Measurements from ENCODE around the gene NSFL1C. TPM values are rescaled to one million over a fixed set of nuclear protein-coding genes. Genes with fewer than 3 reads are reported as not detected.

Gene NSFL1C
- total and polyA plus RNA-seq, 8 donors: 23.7 to 43.8 (median 32.7) TPM

- Histone ChIP-seq H3K27ac (no peak overlapping the region), H3K4me1 (no peaks in the 10 kb centered on the region), H3K36me3 (peaks cover 9 to 76% (median 34%) of the 10 kb centered on the region in 3 donors), H3K4me3 (no peak overlapping the region), H3K9me3 (no peaks in the 10 kb centered on the region), H3K27me3 (no peaks in the 10 kb centered on the region)
- FAIRE-seq: no peak
- ATAC-seq: no peak
- DNase-seq: no peak
- intact Hi-C loops (cut with DNase I): no loop called here
- WGBS, 2 donors: 78 to 84% methylated on average over 5 of the region's 5 CpGs
- TF ChIP-seq, protein P1, sequence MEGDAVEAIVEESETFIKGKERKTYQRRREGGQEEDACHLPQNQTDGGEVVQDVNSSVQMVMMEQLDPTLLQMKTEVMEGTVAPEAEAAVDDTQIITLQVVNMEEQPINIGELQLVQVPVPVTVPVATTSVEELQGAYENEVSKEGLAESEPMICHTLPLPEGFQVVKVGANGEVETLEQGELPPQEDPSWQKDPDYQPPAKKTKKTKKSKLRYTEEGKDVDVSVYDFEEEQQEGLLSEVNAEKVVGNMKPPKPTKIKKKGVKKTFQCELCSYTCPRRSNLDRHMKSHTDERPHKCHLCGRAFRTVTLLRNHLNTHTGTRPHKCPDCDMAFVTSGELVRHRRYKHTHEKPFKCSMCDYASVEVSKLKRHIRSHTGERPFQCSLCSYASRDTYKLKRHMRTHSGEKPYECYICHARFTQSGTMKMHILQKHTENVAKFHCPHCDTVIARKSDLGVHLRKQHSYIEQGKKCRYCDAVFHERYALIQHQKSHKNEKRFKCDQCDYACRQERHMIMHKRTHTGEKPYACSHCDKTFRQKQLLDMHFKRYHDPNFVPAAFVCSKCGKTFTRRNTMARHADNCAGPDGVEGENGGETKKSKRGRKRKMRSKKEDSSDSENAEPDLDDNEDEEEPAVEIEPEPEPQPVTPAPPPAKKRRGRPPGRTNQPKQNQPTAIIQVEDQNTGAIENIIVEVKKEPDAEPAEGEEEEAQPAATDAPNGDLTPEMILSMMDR (IDR thresholded peaks at IDR 0.05): no peak
Measured at GRCh38 chr20:1456300-1456699, 10.3 kb downstream of the NSFL1C start.

GRCh38 chr20:1450926-1451491, 15.6 kb downstream of the NSFL1C start:
- H3K27me3 ChIP-seq: no peaks in the 10 kb centered on the region
- no peak for FAIRE-seq

GRCh38 chr20:1449370-1449769, 17.3 kb downstream of the NSFL1C start:
- Histone ChIP-seq H3K27me3 (no peaks in the 10 kb centered on the region), H3K36me3 (peaks cover 9 to 96% (median 52%) of the 10 kb centered on the region in 3 donors), H3K9me3 (no peaks in the 10 kb centered on the region), H3K27ac (no peak overlapping the region), H3K4me3 (no peak overlapping the region), H3K4me1 (no peaks in the 10 kb centered on the region)
- TF ChIP-seq, protein P1 (IDR thresholded peaks at IDR 0.05): no peak
- no peak for DNase-seq
- FAIRE-seq: no peak
- WGBS, 2 donors: 83 to 87% methylated on average over 6 of the region's 6 CpGs
- intact Hi-C loops (cut with DNase I): loop anchor here in 1 of 3 donors (10.0 kb wide), 1 partner anchor 135 kb away; no protein-coding TSS in a partner anchor
- ATAC-seq: no peak

More at GRCh38 chr20:1450926-1451491, 15.6 kb downstream of the NSFL1C start:
- Histone ChIP-seq H3K9me3 (no peaks in the 10 kb centered on the region), H3K36me3 (peaks cover 9 to 92% (median 41%) of the 10 kb centered on the region in 3 donors), H3K4me1 (no peaks in the 10 kb centered on the region), H3K4me3 (no peak overlapping the region), H3K27ac (no peak overlapping the region)
- DNase-seq (no peak), ATAC-seq (no peak)
- TF ChIP-seq, protein P1 (IDR thresholded peaks at IDR 0.05): no peak
- intact Hi-C loops (cut with DNase I): no loop called here

DNA sequence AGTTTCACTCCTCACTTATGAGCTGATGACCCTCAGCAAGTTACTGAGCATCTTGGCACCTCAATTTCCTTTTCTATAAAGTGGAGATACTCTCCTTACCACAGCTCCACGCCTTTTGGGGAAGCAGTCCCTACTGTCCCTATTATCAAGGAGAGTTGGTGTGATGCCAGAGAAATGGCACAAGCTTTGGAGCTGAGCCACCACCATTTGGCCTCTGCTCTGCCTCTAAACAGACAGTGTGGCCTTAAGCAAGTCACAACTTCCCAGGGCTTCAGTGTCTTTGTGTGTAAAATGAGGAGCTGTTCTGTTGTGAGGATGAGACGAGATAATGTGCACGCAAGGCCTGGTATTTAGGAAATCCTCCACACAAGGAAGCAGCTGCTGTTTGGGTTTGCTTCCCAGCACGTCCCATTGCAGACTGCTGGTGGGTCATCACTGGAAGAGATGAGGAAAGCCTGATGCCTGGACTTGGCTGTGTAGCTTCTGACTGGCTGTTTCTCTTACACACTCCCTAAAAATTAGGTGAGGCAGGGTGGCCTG, 18.5 kb downstream of the NSFL1C start:
- no peak for DNase-seq
- TF ChIP-seq, protein P1 (IDR thresholded peaks at IDR 0.05): no peak
- no peak for FAIRE-seq
- H3K4me1 ChIP-seq: no peaks in the 10 kb centered on the region
- no peaks in the 10 kb centered on the region for H3K27me3 ChIP-seq
- H3K9me3 ChIP-seq: no peaks in the 10 kb centered on the region
- ATAC-seq: no peak
- intact Hi-C loops (cut with DNase I): loop anchor here in 1 of 3 donors (10.0 kb wide), 1 partner anchor 133 kb away; no protein-coding TSS in a partner anchor
- WGBS, 2 donors: 89 to 91% methylated on average over 4 of the region's 4 CpGs
- H3K4me3 ChIP-seq: no peak overlapping the region
- no peak overlapping the region for H3K27ac ChIP-seq
- H3K36me3 ChIP-seq: peaks cover 13 to 96% (median 58%) of the 10 kb centered on the region in 3 donors

- FAIRE-seq (no peak), ATAC-seq (no peak), DNase-seq (no peak)
- no peaks in the 10 kb centered on the region for H3K4me1 ChIP-seq
- no peak overlapping the region for H3K27ac ChIP-seq
- TF ChIP-seq, protein P1 (IDR thresholded peaks at IDR 0.05): no peak
- intact Hi-C loops (cut with DNase I): loop anchor here in 1 of 3 donors (10.0 kb wide), 1 partner anchor 132 kb away; no protein-coding TSS in a partner anchor
- no peaks in the 10 kb centered on the region for H3K9me3 ChIP-seq
- peaks cover 4 to 92% (median 54%) of the 10 kb centered on the region in 3 donors for H3K36me3 ChIP-seq
- H3K27me3 ChIP-seq: no peaks in the 10 kb centered on the region
- 95 to 100% methylated on average over 1 of the region's 1 CpG for WGBS, 2 donors
- no peak overlapping the region for H3K4me3 ChIP-seq
Measured at GRCh38 chr20:1446536-1446935, 20.1 kb downstream of the NSFL1C start.

Measured in pancreas (tissue), 10 donors.